Measurements from ENCODE around the gene RNU6-1. TPM values are rescaled to one million over a fixed set of nuclear protein-coding genes. Genes with fewer than 3 reads are reported as not detected.

The RNU6-1 gene
- total and polyA plus RNA-seq, 9 donors: not detected

DNA sequence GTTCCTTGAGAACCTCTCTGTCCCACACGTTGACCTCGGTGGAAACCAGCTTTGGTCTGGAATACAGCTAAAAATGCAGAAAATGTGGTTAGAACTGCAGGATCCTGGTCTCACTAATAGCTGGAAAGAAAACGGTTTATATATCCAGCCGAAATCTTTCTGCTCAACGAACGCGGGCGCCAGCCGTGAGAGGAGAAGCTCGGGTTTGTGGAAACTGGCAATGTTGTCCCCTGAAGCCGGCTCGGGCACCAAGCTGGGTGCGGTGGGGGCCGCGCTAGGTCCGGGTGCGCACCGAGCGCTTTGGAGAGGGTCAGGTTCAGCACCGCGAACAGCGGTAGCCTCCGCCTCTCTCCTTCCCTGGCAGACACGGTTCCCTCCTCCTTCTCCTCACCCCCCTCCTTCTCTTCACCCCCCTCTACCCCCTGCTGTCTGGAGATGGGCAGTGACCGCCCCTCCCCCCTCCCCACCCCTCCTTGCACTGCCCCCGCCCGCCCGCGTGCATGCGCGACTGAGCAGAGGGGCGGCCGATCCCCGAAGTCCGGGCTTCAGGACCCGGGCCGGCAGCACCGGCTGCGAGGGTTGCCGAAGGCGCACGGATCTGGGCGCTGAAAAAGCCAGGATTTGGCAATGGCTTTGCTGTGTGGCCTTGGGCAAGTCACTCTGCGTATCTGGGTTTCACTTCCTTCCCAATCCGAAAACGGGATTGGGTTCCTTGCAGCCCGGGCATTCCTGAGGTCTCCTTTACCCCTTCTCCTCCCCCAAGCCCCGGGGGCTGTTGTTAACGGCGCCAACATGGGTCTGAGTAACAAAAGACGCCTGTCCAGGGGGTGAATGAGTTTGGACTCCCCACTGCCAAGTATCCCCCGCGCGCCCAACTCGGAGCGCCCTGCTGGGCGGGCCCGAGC, 14.6 kb downstream of the RNU6-1 start, which contains the start of gene SKOR1:
TSS of gene SKOR1 (plus strand) at position 534 of the 905 bp plus-strand sequence. CDS start at position 628, 94 bp downstream.
- H3K27ac ChIP-seq: no peak within 1 kb of the TSS
- H3K9me3 ChIP-seq: no peaks in the 10 kb centered on the region
- no peak within 1 kb of the TSS for H3K4me3 ChIP-seq
- TF ChIP-seq, protein P1, sequence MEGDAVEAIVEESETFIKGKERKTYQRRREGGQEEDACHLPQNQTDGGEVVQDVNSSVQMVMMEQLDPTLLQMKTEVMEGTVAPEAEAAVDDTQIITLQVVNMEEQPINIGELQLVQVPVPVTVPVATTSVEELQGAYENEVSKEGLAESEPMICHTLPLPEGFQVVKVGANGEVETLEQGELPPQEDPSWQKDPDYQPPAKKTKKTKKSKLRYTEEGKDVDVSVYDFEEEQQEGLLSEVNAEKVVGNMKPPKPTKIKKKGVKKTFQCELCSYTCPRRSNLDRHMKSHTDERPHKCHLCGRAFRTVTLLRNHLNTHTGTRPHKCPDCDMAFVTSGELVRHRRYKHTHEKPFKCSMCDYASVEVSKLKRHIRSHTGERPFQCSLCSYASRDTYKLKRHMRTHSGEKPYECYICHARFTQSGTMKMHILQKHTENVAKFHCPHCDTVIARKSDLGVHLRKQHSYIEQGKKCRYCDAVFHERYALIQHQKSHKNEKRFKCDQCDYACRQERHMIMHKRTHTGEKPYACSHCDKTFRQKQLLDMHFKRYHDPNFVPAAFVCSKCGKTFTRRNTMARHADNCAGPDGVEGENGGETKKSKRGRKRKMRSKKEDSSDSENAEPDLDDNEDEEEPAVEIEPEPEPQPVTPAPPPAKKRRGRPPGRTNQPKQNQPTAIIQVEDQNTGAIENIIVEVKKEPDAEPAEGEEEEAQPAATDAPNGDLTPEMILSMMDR (IDR thresholded peaks at IDR 0.05): no peak
- TF ChIP-seq POLR2A (IDR thresholded peaks at IDR 0.05): no peak
- no peak for TF ChIP-seq EP300 (IDR thresholded peaks at IDR 0.05)
- WGBS, 3 donors: 1 to 2% (median 1%) methylated on average over 45 to 58 of the region's 58 CpGs
- H3K36me3 ChIP-seq: no peaks in the 10 kb centered on the region
- H3K27me3 ChIP-seq: peaks cover 41% of the 10 kb centered on the region
- H3K4me1 ChIP-seq (ENCODE audit: insufficient read depth): peaks cover 3% of the 10 kb centered on the region
- DNase-seq: no peak
- intact Hi-C loops (cut with DNase I): no loop called here

DNA sequence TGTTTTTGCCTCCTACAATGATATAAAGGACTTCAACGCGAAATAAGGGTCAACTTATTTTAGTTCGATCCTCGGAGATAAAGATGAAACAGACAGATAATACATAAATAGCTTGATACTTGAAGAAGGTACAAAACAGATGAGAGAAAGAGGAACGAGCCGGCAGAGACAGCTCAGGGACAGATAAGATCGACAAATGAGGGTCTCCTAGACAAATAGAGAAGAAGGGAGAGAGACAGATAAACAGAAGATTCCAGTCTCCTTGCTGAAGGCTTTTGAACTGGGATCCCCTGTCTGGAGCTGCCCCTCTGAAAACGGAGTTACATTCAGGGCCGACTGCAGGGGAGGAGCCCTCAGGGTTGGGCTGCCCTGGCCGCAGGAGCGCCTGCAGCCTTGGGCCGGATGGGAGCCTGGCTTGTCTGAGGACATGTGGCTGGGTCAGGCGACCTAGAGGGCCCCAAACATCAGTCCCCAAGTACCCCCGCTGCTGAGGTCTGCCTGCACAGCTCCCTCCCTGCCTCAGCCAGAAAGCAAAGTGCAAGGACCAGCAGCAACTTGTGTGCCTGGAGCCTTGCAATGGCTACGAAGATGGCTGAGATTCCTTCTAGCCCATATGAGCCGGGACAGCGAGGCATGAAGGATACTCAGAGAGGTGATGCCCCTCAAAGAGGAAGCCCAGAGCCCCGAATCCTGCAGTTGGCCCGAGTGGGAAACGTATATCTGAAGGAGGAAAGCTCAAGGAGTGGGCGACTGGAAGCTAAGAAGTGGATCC, 15.5 kb downstream of the RNU6-1 start:
- no peaks in the 10 kb centered on the region for H3K9me3 ChIP-seq
- no peak for DNase-seq
- no peak overlapping the region for H3K27ac ChIP-seq
- no peak for TF ChIP-seq EP300 (IDR thresholded peaks at IDR 0.05)
- no peak for TF ChIP-seq POLR2A (IDR thresholded peaks at IDR 0.05)
- TF ChIP-seq, protein P1 (IDR thresholded peaks at IDR 0.05): no peak
- intact Hi-C loops (cut with DNase I): no loop called here
- H3K4me3 ChIP-seq: no peak overlapping the region
- WGBS, 3 donors: 8 to 9% (median 8%) methylated on average over 21 of the region's 21 CpGs
- H3K27me3 ChIP-seq: peaks cover 36% of the 10 kb centered on the region
- no peaks in the 10 kb centered on the region for H3K36me3 ChIP-seq
- peaks cover 3% of the 10 kb centered on the region for H3K4me1 ChIP-seq (ENCODE audit: insufficient read depth)

DNA sequence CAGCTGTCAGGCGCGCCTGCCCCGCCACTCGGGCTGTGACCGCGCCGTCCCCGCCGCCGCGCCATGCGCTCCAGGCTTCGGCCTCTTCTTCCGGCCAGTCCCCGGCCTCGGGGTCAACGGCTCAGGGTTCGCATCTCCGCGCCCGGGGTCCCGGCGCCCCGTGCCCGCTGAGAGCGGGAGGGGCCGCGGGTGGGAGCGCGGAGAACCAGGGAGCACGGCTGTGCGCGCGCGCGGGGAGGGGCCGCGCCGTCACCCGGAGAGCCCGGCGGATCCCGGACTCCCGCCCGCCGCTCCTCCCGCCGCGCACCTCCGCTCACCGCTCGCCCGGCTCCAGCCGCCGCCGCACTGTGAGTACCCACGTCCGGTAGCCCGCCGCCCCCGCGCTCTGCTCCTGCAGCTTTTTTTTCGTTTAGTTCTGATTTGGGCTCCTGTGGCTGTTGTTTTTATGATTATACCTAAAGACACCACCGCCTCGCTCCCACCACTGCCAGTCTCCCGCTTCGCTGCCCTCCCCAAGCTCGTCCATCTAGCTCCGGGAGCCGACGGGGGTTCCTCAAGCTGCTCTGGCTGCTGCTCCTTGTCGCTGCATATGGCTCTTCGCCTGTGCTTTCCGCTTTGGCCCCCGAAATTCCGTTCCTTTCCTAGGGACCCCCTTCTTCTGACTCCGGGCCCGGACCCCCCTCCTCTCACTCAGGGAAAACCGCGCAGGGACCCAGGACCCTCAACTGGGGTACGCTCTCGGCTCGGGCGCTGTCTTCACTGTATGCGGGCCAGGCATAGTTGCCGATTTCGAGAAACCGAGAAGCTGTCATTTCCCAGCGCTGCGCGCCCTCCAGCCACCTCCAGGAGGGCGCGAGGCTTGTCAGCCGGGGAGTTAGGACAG, 16.3 kb downstream of the RNU6-1 start:
- Histone ChIP-seq H3K4me1 (ENCODE audit: insufficient read depth) (no peaks in the 10 kb centered on the region), H3K4me3 (no peak overlapping the region), H3K27me3 (peaks cover 36% of the 10 kb centered on the region), H3K36me3 (no peaks in the 10 kb centered on the region), H3K9me3 (no peaks in the 10 kb centered on the region), H3K27ac (no peak overlapping the region)
- TF ChIP-seq, protein P1 (IDR thresholded peaks at IDR 0.05): no peak
- no peak for TF ChIP-seq POLR2A (IDR thresholded peaks at IDR 0.05)
- no peak for TF ChIP-seq EP300 (IDR thresholded peaks at IDR 0.05)
- WGBS, 3 donors: 3% methylated on average over 69 to 94 of the region's 94 CpGs
- DNase-seq: no peak
- intact Hi-C loops (cut with DNase I): no loop called here

All from ovary (tissue), 9 donors.